ENCODE measurements around the gene SLC1A2.

GRCh38 chr11:35464308-35464707 is 45.0 kb upstream of the SLC1A2 start:
- no peak for TF ChIP-seq CTCF (IDR thresholded peaks at IDR 0.05)
- TF ChIP-seq POLR2A (IDR thresholded peaks at IDR 0.05) = no peak

All from thyroid gland (tissue), 4 donors.